Stimulated activated memory B cell treated with anti-CD40 and anti-IgM and Interleukin-4, amounts not matched to agents 10 μg/mL and 1 μg/mL and 100 μg/mL, for 72 hours (primary cell): ENCODE data around the gene NCR2.

Experiments
- ATAC-seq: fragments of 150-1000 bp; cut with Tn5 transposase; 2 replicates; pipeline ENCODE4 v1.10.0; 2021
- H3K27ac Mint-ChIP-seq: one replicate; pipeline ENCODE4 v1.8.0; 2022; ENCODE audit warnings: mild to moderate bottlenecking, mixed read lengths
- H3K27me3 Mint-ChIP-seq: one replicate; pipeline ENCODE4 v1.8.0; 2022; ENCODE audit warnings: mixed read lengths
- H3K36me3 Mint-ChIP-seq: one replicate; pipeline ENCODE4 v1.8.0; 2022; ENCODE audit warnings: mixed read lengths
- H3K4me1 Mint-ChIP-seq: one replicate; pipeline ENCODE4 v1.8.0; 2022; ENCODE audit warnings: mixed read lengths
- H3K4me3 Mint-ChIP-seq: one replicate; pipeline ENCODE4 v1.8.0; 2022; ENCODE audit warnings: mild to moderate bottlenecking, moderate library complexity, mixed read lengths
- H3K9me3 Mint-ChIP-seq: one replicate; pipeline ENCODE4 v1.8.0; 2022; ENCODE audit warnings: mixed read lengths

The NCR2 gene

DNA sequence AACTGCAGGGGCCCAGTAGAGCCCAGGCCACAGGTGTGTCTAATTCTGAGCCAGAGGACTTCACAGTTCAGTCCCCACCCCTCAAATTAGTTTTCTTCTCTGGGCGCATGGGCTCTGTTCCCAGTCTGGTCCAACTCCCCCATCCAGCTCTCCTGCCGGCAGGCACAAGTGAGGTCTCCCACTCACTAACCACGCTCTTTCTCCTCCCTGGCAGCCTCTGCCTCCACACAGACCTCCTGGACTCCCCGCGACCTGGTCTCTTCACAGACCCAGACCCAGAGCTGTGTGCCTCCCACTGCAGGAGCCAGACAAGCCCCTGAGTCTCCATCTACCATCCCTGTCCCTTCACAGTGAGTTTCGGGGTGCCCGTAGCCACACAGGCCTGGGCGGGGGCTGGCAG, 6.2 kb downstream of the NCR2 start:
- Mint-ChIP-seq H3K4me3 (no peak overlapping the region), H3K27ac (peak overlapping the region; percentile 15), H3K36me3 (no peaks in the 10 kb centered on the region), H3K4me1 (peaks cover 29% of the 10 kb centered on the region), H3K27me3 (no peaks in the 10 kb centered on the region), H3K9me3 (no peaks in the 10 kb centered on the region)
- no peak for ATAC-seq

DNA sequence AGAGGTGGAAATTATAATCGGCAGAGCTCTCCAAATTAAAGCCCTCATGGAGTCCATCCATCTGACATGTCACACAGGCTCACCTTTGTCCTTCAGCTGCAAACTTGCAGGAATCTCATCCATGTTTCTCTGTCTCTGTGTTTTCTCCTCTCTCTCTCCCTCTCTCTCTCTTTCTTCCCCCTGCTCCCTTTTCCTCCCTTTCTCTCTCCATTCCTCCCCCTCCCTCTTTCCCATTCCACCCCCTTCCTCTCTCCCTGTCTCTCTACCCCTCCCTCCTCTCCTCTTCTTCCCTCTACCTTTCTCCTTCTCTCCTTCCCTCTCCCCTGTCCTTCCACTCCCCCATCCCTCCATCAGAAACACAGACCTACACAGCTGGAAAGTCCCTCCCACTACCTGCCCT, 6.8 kb downstream of the NCR2 start:
- H3K4me1 Mint-ChIP-seq = peaks cover 29% of the 10 kb centered on the region
- H3K9me3 Mint-ChIP-seq = no peaks in the 10 kb centered on the region
- no peak overlapping the region for H3K4me3 Mint-ChIP-seq
- ATAC-seq = no peak
- peak overlapping the region; percentile 15 for H3K27ac Mint-ChIP-seq
- no peaks in the 10 kb centered on the region for H3K36me3 Mint-ChIP-seq
- H3K27me3 Mint-ChIP-seq = peaks cover 3% of the 10 kb centered on the region

DNA sequence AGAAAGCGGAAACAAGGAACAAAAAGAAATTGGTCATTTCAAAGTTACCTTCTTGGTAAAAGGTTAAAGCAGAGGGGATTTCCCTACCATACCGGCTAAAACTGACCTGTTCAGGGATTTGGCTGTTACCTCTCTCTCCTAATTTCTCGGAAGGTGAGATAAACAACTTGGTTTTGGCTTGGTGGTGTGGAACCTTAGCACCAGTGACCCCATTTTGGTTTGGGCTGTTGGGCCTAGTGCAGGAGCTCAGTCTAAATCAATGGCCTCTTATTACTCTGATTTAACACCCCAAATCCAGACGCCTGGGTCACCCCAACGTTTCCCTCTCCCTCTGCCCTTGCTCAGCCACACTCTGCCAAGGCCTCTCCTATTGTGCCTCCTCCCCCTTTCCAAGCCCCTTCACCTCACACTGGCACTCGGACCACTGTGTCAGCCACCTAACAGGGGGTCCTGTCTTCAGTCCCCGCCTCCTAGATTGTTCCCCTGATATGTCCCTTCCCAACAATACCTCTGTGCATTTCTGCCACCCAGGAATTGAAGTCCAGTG, 8.3 kb downstream of the NCR2 start:
- no peak overlapping the region for H3K4me3 Mint-ChIP-seq
- peaks cover 29% of the 10 kb centered on the region for H3K4me1 Mint-ChIP-seq
- peaks cover 8% of the 10 kb centered on the region for H3K27me3 Mint-ChIP-seq
- ATAC-seq = peak; percentile 17
- peaks cover 3% of the 10 kb centered on the region for H3K9me3 Mint-ChIP-seq
- no peaks in the 10 kb centered on the region for H3K36me3 Mint-ChIP-seq
- no peak overlapping the region for H3K27ac Mint-ChIP-seq

DNA sequence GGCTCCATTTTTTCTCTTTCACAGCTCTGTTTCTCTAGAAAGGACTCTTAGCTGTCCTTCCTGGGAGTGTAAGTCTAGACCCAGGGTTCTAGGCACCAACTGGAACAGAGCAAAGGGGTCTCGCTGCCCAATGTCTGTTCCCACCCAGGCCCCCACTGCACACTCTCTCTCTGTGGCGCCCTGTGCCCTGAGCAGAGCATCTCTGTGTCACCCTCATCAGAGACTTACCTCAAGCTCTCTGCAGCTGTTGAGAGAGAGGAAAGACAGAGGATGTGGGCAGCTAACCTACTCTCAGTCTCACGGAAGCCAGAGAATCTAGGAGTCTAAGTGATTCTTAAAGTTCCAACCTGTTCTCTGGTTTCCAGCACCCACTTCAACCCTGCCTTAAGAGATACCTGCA, 9.5 kb downstream of the NCR2 start:
- Mint-ChIP-seq H3K4me1 (peaks cover 29% of the 10 kb centered on the region), H3K9me3 (peaks cover 4% of the 10 kb centered on the region), H3K27me3 (peaks cover 15% of the 10 kb centered on the region), H3K36me3 (no peaks in the 10 kb centered on the region), H3K4me3 (no peak overlapping the region), H3K27ac (peak overlapping the region; percentile 17)
- ATAC-seq = peak; percentile 78

DNA sequence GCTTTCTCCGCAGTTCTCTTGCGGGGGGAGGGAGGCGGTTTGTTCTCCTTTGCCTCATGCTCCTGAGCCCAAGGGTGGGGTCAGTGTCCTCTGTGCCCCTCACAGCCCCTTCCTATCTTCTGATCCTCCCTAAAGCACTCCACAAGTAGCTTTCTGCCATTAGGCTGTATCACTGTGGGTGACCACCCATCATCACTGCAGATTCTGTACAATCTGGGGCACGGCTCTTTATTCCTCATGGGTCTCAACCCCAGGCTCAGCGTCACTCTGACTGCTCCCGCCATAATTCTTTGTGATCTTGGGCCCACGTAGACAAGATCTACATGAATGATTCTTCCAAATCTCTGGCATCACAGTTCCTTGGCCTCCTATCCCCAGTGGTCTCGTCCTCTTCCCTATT, 10.5 kb downstream of the NCR2 start:
- Mint-ChIP-seq H3K27me3 (peaks cover 25% of the 10 kb centered on the region), H3K4me3 (no peak overlapping the region), H3K36me3 (no peaks in the 10 kb centered on the region), H3K4me1 (peaks cover 29% of the 10 kb centered on the region), H3K27ac (peak overlapping the region; percentile 17), H3K9me3 (peaks cover 4% of the 10 kb centered on the region)
- ATAC-seq = no peak

DNA sequence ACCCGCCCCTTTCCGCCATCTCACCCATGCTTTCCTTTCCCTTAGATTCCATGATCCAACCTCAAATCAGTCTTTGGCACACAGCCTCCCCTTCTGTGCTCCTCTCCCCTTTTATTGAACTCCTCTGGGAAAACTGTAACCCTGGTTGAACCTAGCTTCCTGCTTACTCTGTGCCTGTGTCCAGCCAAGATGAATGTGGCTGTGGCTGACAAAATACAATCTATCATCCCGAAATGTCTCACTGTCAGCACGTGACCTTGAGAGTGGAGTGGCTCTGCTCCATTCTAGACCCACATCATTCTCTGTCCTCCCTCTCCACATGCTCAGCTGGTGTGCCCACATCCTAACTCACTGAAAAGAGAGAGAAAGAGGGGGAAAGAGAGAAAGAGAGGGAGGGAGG, 11.0 kb downstream of the NCR2 start:
- no peaks in the 10 kb centered on the region for H3K36me3 Mint-ChIP-seq
- ATAC-seq = no peak
- no peak overlapping the region for H3K4me3 Mint-ChIP-seq
- H3K4me1 Mint-ChIP-seq = peaks cover 29% of the 10 kb centered on the region
- H3K9me3 Mint-ChIP-seq = peaks cover 4% of the 10 kb centered on the region
- H3K27ac Mint-ChIP-seq = no peak overlapping the region
- peaks cover 29% of the 10 kb centered on the region for H3K27me3 Mint-ChIP-seq

DNA sequence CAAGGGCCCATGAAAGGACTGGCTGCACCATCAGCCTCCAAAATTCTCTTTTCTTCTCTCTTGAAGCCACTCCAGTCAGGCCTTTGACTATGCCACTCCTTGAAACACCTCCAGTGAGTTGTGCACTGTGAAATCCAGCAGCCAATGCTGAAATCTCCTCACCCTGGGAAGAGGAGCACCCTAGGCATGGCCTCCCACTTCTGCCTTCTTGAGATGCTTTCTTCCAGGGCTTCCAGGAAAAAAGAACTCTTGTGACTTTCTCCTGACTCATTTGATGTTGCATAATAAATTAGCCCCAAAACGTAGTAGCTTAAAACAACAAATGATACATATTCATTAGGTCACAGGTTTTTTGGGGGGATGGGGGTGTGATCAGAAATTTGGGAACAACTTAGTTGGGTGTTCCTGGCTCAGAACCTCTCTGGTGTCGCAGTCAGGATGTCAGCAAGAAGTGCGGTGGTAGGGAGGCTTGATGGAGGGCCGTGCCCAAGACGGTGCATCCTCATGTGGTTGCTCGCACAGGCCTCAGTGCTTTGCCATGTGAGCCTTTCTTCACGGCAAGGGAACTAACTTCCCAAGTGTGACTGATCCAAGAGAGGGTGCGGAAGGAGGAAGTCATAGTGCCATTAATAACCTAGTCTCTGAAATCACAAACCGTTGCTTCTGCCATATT, 12.1 kb downstream of the NCR2 start:
- no peak overlapping the region for H3K4me3 Mint-ChIP-seq
- H3K27ac Mint-ChIP-seq = no peak overlapping the region
- peaks cover 29% of the 10 kb centered on the region for H3K4me1 Mint-ChIP-seq

DNA sequence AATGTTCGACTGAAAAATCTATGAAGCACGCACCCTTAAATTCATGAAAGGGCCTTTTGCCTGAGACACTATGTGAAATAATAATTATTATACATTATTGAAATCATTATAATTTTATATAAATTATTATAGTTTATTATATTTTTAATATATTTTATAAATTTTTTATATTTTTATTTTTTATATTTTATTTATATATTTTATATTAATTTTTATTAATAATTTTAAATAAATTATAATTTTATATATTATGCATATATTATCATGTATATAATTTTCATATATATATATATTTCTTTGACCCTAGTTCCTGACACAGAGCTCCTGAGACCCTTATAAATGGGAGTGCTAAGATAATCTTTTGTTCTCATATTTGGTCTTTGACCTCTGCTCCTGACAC, 13.5 kb downstream of the NCR2 start:
- Mint-ChIP-seq H3K4me1 (peaks cover 20% of the 10 kb centered on the region), H3K4me3 (no peak overlapping the region), H3K36me3 (no peaks in the 10 kb centered on the region), H3K27ac (no peak overlapping the region), H3K9me3 (peaks cover 4% of the 10 kb centered on the region), H3K27me3 (peaks cover 39% of the 10 kb centered on the region)
- ATAC-seq = no peak

More for the DNA sequence above, 12.1 kb downstream of the NCR2 start:
- peaks cover 35% of the 10 kb centered on the region for H3K27me3 Mint-ChIP-seq
- H3K36me3 Mint-ChIP-seq = no peaks in the 10 kb centered on the region
- no peak for ATAC-seq
- H3K9me3 Mint-ChIP-seq = peaks cover 4% of the 10 kb centered on the region

DNA sequence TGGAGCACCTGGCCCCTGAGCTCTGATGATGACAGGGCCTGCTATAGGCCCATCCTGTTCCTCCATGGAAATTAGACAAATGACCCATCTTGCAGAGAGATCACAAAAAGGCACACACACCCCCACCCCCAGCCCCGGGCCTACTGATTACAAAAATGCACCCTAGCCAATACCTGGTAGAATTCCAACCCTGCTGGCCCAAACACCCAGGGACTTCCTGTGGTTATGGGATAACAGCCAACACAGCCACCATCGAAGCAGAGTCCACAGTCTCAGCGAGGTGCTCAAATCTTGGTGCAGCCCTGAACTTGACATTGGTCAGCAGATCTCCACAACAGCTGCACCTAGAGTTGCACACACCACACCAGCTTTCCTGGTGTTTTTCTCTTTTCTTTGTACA, 17.0 kb downstream of the NCR2 start:
- peaks cover 4% of the 10 kb centered on the region for H3K9me3 Mint-ChIP-seq
- no peak overlapping the region for H3K4me3 Mint-ChIP-seq
- no peaks in the 10 kb centered on the region for H3K4me1 Mint-ChIP-seq
- H3K27ac Mint-ChIP-seq = no peak overlapping the region
- H3K27me3 Mint-ChIP-seq = peaks cover 35% of the 10 kb centered on the region
- H3K36me3 Mint-ChIP-seq = no peaks in the 10 kb centered on the region
- ATAC-seq = no peak

DNA sequence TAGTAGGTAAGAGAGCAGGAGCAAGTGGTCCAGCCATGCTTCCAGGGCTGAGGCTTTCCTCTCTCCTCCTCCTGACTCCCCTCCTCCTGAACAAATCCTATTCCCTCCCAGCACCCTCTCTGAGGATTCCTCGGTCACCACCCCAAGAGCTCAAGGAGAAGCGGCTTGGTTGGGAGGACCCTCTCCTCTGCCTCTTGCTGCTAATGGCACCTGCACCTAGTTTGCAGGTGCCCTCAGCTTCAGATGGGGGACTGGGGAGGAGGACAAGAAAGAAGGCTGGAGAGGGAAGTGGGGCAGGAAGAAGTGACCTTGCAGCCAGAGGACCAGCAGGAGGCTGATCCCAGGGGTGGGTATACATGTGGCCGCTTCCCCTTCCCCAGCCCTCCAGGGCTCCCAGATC, 17.5 kb downstream of the NCR2 start:
- no peak for ATAC-seq
- no peak overlapping the region for H3K27ac Mint-ChIP-seq
- no peaks in the 10 kb centered on the region for H3K36me3 Mint-ChIP-seq
- H3K4me3 Mint-ChIP-seq = no peak overlapping the region
- H3K9me3 Mint-ChIP-seq = peaks cover 4% of the 10 kb centered on the region
- H3K4me1 Mint-ChIP-seq = no peaks in the 10 kb centered on the region
- peaks cover 31% of the 10 kb centered on the region for H3K27me3 Mint-ChIP-seq

DNA sequence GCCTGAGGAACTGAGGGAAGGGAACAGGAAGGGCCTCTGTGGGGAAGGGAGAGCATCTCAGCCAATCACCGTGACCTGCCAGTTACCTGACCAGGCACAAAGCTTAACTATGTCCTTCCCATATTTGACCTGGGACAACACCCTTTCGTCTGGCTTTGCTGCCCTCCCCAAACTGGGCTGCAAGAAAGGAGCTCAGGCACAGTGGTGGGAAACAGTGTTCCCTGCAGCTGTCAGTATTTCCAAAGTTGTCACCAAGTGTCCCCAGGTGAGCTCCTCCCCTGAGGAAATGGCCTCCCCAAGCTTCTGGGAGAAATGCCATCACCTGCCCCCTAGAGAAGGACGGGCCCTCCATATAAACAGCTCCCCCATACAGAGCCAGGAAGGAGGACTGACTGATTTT, 17.9 kb downstream of the NCR2 start:
- peaks cover 4% of the 10 kb centered on the region for H3K9me3 Mint-ChIP-seq
- no peak overlapping the region for H3K27ac Mint-ChIP-seq
- no peak overlapping the region for H3K4me3 Mint-ChIP-seq
- H3K4me1 Mint-ChIP-seq = no peaks in the 10 kb centered on the region
- peaks cover 31% of the 10 kb centered on the region for H3K27me3 Mint-ChIP-seq
- no peaks in the 10 kb centered on the region for H3K36me3 Mint-ChIP-seq
- ATAC-seq = no peak

DNA sequence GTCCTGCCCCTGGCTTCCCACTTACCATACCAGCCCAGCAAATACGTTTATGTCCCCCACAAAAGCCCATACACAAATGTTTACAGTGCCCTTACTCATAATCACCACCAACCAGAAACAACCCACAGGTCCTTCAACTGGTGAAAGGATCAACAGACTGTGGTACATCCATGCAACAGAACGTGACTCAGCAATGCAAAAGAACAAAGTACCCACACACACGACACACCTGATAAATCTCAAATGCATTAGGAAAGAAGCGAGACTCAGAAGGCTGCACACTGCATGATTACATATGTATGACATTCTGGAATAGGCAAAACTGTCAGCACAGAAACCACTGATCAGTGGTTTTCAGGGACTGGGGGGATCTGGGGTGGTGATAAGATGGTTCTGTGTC, 20.5 kb downstream of the NCR2 start:
- Mint-ChIP-seq H3K27ac (no peak overlapping the region), H3K9me3 (peaks cover 14% of the 10 kb centered on the region), H3K4me3 (no peak overlapping the region), H3K36me3 (peaks cover 13% of the 10 kb centered on the region), H3K27me3 (peaks cover 38% of the 10 kb centered on the region), H3K4me1 (no peaks in the 10 kb centered on the region)
- ATAC-seq = no peak

DNA sequence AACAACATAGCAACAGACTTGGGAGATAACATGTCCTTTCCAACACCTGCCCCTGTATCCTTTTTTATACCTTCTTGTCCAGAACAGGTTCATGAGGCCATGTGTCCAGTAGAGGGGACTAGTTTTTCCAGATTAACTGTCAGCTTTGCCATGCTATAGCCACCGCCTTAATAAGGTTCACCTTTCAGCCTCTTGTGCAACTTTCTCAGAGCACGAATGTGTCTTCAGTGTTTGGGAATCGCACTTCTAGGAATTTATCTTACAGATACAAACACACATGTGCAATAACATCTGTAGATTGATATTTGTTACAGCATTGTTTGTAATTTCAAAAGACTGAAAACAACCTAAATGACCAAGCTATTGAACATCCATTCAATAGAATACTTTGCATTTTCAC, 21.4 kb downstream of the NCR2 start:
- H3K27me3 Mint-ChIP-seq = peaks cover 43% of the 10 kb centered on the region
- H3K27ac Mint-ChIP-seq = no peak overlapping the region
- no peaks in the 10 kb centered on the region for H3K4me1 Mint-ChIP-seq
- peaks cover 20% of the 10 kb centered on the region for H3K9me3 Mint-ChIP-seq
- no peak for ATAC-seq
- peaks cover 15% of the 10 kb centered on the region for H3K36me3 Mint-ChIP-seq
- no peak overlapping the region for H3K4me3 Mint-ChIP-seq

DNA sequence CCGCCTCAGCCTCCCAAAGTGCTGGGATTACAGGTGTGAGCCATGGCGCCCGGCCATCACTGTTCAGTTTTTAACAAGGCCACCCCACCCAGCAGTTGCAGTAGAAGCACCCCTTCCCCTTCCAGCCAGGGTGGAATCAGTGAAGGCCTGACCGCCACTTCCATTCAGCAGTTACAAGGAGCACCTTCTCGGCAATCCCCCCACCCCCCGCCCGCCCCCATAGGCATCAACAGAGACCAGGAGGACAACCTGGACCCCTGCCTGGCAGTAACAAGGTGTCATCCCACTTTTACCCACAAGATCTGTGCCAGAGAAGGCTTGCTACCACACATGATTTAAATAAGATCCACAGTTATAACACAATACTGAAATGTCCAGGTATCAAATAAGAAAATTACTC, 23.1 kb downstream of the NCR2 start:
- no peak for ATAC-seq
- H3K27ac Mint-ChIP-seq = no peak overlapping the region
- peaks cover 43% of the 10 kb centered on the region for H3K27me3 Mint-ChIP-seq
- peaks cover 23% of the 10 kb centered on the region for H3K9me3 Mint-ChIP-seq
- H3K4me1 Mint-ChIP-seq = no peaks in the 10 kb centered on the region
- H3K4me3 Mint-ChIP-seq = no peak overlapping the region
- peaks cover 16% of the 10 kb centered on the region for H3K36me3 Mint-ChIP-seq

DNA sequence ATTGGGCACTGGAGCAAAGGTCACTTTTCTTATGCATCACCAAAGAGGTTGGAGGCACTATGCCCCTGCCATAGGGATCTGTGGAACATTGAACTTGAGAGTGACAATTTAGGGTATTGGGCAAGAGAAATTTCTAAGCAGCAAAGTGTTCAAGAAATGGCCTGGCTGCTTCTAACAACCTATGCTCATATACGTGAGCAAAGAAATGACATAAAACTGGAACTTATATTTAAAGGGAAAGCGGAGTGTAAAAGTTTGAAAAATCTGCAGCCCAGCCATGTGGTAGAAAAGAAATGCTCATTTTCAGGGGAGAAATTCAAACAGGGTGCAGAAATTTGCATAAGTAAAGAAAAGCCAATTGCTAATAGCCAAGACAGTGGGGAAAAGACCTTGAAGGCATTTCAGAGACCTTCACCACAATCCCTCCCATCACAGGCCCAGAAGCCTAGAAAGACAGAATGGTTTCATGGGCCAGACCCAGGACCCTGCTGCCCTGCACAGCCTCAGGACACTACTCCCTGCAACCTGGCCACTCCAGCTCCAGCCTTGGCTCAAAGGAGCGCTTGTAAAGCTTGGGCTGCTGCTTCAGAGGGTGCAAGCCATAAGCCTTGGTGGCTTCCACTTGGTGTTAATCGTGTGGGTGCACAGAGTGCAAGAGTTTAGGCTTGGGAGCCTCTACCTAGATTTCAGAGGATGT, 24.4 kb downstream of the NCR2 start:
- Mint-ChIP-seq H3K36me3 (peaks cover 16% of the 10 kb centered on the region), H3K9me3 (peaks cover 23% of the 10 kb centered on the region), H3K27ac (no peak overlapping the region), H3K27me3 (peaks cover 52% of the 10 kb centered on the region), H3K4me3 (no peak overlapping the region), H3K4me1 (no peaks in the 10 kb centered on the region)
- no peak for ATAC-seq

DNA sequence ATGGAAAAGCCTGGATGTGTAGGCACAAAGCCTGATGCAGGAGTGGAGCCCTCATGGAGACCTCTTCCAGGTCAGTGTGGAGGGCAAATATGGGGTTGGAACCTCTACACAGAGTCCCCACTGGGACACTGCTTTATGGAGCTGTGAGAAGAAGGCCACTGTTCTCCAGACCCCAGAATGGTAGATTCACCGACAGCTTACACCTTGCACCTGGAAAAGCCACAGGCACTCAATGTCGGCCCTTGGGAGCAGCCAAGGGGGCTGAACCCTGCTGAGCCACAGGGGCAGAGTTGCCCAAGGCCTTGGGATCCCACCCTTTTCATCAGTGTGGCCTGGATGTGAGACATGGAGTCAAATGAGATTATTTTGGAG, 24.9 kb downstream of the NCR2 start:
- no peak for ATAC-seq
- H3K9me3 Mint-ChIP-seq = peaks cover 23% of the 10 kb centered on the region
- H3K4me3 Mint-ChIP-seq = no peak overlapping the region
- H3K27me3 Mint-ChIP-seq = peaks cover 57% of the 10 kb centered on the region
- no peaks in the 10 kb centered on the region for H3K4me1 Mint-ChIP-seq
- no peak overlapping the region for H3K27ac Mint-ChIP-seq
- H3K36me3 Mint-ChIP-seq = peaks cover 16% of the 10 kb centered on the region
